NCI-H524 (cell line): ENCODE results near the gene DPYSL4.

ENCODE experiments used
- DNase-seq, 2 experiments: peaks; one replicate each; lab custom pipeline; 2025; lab: John Stamatoyannopoulos, UW

DPYSL4 gene

DNA sequence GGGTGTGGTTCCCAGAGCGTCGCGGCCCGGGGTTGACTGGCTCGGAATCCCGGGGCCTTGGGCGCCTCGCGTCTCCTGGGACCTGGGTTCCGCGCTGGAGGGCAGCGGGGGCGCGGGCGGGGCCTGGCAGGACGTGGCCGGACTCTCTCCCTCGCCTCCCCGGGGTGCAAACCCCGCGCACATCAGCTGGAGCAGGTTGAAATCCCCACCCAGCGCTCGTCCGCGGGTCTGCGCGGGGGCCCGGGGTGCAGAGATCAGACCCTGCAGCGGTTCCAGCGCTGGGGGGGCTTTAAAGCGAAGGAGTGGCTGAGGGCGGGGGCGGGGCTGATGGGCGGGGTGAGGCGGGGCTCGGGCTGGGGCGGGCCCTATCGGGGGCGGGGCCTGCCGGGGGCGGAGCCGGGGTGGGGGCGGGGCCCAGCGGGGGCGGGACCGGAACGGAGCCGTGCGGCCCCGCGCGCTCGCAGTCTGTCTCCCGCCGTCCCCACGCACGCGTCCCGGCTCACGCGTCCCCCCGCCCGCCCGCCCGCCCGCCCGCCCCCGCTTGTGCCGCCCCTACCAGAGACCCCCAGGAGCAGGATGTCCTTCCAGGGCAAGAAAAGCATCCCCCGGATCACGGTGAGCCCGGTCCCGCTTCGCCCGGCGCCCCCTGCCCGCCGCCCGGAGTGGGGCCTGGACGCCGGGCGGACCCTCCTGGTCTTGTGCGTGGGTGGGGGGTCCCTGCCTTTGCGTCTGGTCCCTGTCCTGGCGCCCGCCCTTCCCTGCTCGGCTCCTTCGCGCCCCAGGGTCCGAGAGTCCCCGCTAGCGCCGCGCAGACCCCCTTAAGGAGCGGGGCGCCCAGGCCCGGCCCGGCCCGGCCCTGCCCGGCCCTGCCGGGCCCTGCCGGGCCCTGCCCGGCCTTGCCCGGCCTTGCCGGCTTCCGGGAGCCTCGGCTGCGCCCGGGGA is at the start of gene DPYSL4:
Gene DPYSL4 (plus strand): TSS at position 461 of the 942 bp plus-strand sequence. CDS start 116 bp downstream, at position 577.
- peak in 1 of 2 experiments; percentile 15 for DNase-seq

DNA sequence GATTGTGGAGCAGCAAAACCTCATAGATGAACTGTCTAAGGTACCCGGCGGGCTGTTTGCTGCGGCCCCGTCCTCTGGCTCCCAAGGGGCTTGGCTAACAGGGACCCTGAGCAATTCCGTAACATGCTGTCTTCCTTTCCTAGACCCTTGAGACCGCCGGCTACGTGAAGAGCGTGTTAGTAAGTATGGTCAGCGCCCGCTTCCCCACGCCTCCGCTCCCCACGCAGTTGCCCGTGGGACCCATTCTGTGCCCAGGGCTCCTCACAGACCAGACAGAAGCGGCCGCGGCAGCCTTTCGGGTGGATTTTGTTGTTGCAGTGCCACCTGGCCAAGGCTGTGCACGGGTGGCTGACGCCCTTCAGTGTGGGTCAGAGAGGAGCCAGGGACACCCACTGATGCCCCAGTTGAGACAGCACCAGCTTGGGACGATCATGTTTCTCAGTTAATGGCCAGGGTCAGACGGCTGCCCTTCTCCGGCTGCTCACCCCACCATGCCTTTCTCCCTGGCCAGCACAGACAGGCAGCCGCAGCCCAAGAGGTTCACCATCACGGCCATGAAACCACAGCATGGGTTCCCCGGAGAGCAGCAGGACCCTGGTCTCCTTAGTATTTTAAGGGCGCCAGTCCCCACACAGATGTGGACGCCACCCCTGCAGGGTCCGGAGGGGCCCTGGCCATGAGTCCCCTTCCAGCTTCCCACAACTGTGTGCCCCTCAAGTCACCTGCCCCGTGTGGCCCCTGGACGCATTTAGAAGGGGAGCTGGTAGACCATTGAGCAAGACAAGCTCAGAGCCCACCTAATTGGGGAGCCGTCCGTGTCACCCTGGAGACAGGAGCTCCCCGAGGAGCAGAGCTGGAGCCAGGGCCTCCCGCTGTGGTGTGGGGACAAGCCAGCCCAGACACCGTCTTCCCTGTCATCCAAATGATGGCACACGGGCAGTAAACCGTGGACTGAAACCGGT is 49.4 kb upstream of the DPYSL4 start:
- DNase-seq: no peak

DNA sequence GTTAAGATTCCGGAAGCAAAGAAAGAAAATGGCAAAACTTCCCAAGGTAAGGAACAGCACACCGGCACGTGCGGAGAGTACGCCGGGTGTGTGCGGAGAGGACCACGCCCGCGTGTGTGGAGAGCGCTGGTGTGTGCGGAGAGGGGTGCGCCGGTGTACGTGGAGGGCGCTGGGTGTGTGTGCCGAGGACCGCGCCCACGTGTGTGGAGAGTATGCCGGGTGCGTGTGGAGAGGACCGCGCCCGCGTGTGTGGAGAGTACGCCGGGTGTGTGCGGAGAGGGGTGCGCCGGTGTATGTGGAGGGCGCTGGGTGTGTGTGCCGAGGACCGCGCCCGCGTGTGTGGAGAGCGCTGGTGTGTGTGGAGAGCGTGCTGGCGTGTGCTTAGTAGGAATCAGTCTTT is 48.6 kb upstream of the DPYSL4 start:
- DNase-seq: no peak

DNA sequence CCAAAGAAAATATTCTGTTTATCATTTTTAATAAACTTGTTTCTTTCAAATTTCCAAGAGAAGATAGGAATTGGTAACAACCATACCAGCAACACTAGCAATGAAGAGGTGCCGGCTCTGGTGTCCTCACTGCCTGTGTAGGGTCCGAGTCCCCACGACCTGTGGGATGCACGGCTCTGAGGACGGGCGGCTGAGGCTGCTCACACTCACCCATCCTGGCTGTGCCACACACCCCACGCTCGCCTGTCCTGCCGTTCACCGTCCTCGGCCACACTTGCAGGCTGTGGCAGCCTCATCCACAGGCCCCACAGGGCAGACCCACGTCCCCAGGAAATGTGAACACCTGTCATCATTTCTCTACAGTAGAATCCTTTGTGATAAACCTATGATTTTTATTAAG is 48.2 kb upstream of the DPYSL4 start:
- no peak for DNase-seq

DNA sequence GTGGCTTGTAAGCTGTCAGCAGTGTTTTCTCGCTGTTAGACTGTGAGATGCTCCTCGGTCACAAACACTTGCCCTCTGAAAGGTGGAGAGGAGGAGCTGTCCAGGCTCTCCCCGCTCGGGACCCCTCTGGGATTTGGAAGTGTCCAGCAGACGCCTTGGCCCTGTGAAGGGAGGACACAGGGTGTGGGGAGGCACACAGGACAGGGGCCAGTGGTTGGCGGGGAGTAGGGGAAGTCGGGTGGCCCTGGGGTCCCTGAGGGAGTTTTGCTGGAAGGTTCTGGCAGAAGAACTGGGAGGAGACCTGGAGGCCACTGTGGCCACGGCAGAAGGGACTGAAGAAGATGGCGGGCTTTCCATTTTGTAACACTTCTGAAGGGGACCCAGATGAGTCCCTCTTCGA is 47.2 kb upstream of the DPYSL4 start:
- DNase-seq: no peak

DNA sequence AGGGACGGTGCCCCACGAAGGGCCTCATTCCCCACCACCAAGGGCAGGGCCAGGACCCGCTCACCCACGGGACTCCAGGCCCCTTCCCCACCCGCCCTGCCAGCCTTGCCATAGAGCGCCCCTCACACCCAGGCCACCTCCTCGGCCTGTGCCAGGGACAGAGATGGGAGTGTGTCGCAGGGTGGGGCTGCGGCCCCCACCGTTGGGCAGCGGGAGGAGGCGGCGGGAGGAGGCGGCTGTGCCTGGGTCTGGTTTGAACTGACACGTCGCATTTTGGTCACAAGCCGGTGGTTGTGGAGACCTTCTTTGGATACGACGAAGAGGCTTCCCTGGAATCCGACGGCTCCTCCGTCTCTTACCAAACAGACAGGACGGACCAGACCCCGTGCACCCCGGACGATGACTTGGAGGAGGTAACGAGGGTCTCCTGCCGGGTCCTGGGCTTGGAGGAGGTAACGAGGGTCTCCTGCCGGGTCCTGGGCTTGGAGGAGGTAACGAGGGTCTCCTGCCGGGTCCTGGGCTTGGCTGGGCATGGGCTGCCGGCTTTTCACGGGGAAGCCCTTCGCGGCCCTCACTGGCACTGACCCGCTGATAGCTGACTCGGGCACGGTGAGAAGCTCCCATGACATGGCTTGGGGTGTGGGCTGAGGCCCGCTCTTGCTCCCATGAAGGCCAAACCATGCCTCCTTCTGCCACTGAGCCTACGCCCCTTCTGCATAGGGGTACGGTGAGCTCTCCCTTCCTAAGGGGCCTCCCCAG is 46.4 kb upstream of the DPYSL4 start:
- DNase-seq: no peak

DNA sequence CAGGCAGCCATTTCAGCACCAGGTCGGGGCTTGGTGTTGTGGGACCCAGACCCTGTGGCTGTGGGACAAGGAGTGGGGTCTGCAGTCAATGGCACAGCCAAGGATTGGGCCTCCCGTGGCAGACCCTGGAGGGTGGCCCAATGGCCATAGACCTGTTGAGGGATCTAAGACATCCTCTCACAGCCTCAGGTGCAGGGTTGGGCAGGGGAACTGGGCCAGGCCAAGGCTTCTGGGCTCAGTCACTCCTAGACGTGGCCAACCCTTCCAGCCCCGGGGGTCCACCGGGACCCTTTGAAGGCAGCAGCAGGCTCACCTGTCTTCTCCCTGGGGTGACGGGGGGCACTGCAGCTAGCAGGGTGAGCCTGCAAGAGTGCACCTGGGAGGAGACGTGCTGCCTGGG is 45.7 kb upstream of the DPYSL4 start:
- DNase-seq: no peak

DNA sequence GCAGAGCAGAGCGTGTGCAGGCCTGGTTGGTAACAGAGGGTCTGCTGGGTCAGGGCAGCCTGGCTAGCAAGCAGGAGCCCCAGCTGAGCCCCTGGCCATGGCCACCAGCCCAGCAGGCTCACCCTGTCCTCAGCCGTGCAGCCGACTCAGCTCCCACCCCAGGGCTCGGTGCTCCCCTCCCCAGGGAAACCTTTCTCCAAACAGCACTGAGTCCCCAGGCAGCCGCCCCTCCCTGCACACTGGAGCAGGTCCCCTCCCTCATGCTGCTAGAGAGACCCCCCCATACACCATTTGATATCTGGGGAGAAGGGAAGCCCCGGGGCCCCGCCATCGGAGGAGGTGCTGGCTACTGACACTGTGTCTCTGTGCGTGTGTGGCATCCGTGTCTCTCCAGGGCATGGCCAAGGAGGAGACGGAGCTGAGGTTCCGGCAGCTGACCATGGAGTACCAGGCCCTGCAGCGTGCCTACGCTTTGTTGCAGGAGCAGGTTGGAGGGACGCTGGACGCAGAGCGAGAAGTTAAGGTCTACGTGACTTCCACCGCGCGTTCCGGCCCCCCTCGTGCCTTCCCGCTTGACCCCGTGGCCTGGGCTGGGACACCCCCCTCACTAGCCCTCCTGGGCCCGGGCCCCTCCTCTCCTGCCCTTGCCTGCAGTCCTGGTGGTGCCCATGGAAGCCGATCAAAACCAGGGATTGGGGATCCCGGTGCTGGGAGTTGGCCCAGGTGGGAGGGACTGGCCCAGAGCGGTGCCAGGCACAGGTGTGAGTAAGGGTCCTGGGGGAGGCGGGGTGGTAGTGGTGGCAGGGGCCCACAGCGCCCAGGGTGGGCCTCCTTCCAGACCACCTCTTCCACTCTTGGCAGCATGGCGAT is 45.0 kb upstream of the DPYSL4 start:
- DNase-seq: no peak

DNA sequence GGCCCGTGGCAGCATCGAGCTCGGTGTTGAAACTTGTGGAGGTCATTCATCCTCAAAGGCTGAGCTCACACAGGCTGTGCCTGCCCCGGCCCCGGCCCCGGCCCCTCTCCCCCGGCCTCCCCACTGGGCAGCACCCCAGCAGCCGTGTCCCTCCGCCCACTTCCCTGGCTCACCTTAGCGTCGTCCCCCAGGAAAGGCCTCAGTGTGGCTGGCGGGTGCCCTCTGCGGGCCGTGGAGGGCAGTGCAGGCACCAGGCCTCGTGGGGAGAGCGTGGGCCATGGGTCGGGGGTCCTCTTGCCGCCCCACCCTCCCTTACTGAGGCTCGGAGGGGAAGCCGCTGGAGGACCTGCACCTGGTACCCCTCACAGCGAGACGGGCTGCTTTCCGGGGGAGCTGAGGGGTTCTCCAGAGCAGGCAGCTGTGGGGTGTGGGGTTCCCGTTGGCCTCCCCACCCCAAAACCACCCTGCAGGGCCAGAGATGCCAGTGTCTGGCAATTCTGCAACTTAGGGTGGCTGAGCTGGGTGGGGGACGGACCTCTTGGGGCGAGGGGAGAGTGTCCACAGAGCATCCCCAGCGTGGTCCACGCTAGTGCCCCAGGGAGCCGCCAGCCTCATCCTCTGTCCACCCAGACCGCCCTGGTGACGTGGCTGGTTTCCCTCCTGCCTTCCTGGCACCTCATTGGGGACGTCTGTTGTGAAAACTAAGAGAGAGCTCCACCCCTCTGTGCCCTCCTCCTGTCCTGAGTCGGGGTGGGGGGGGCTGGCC is 44.2 kb upstream of the DPYSL4 start:
- DNase-seq: peak in 1 of 2 experiments; percentile 22

DNA sequence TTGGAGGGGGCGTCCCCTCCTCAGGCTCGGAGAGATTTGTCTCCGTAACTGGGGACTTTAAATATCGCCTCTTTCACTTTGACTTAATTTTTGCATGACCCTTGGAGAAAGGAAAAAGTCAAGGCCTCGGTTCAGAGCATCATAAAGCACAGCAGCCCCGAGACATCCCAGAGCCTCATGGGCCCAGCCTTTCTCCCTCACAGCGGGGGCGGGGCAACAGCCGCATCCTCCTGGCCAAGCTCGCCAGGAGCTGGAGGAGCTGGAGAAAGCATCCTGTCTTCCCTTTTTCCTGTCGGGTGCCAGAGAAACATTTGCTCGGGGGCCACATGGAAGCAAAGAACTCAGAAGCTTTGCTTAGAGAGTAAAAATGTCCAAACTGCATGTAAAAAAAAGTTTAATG is 43.6 kb upstream of the DPYSL4 start:
- no peak for DNase-seq

DNA sequence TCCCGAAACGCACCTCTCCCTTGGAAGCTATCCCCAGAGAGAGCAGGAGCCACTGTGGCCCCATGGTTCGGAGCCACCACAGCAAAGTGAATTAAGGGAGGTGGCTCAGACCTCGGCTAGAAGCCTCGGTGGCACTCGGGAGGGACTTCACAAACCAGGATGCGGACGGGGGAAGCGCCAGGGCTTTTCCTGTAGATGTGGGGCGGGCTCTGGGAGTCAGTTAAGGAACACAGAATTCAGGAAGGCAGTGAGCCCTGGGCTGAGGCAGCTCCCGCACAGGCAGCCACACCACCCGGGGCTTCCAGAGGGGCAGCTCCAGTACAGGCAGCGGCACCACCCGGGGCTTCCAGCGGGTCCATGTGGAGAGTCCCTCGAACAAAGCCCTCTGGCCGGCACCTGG is 42.7 kb upstream of the DPYSL4 start:
- DNase-seq: no peak

DNA sequence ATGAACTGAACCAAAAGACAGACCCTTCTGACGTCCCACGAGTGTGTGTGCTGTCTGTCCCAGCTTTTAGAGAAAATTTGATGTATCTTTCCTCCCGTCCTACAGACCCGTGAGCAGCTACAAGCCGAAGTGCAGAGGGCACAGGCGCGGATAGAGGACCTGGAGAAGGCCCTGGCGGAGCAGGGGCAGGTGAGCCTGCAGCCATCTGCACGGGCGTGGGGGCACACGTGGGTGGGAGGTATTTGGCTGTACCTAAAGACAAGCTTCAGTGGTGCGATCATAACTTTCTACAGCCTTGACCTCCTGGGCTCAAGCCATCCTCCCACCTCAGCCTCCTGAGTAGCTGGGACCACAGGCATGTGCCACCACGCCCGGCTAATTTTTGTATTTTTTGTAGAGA is 41.7 kb upstream of the DPYSL4 start:
- no peak for DNase-seq

DNA sequence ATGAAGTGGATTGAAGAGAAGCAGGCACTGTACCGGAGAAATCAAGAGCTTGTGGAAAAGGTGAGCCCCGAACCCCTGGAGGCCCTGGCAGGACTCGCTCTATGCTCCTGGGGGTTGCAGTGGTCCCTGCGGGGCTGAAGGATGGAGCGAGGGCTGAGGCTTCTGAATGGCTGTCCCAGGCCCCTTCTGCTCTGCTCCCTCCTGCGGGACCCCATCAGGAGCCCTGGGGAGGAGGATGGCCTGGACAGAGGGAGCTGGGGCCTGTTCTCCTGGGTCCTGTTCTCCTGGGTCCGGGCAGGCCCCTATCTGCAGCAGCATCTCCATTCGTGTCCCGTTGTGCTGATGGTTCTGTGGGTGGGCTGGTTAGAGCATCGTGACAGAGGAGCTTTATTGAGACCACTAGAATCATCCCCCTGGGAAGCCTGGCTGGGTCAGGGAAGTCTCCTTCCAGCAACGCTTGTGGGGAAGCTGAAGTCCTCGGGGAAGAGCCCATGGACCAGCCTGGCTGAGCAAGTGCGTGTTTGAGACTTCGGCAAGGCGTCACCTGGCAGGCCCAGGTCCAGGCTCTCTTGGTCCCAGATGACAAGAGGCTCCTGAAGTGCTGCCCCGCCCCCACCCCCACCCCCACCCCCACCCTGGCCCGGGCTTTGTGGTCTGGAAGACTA is 41.1 kb upstream of the DPYSL4 start:
- DNase-seq: no peak

DNA sequence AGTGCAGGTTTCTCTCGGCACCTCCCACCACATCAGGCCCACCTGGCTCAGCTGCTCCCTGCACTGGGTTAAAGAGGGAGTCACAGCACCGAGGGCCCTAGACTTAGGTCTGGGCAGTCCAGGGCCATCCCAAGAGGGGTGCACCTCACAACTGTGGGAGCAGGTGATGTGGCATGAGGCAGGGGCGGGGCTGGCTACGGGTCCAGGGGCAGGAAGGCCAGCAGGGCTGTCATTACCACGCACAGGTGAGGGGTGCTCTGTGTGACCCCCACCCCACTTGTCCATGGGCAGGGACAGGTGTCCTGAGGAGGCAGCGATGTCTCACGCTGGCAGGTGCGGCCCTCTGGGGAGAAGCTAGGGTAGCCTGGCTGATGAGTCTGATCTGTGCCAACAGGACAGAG is 40.5 kb upstream of the DPYSL4 start:
- no peak for DNase-seq

DNA sequence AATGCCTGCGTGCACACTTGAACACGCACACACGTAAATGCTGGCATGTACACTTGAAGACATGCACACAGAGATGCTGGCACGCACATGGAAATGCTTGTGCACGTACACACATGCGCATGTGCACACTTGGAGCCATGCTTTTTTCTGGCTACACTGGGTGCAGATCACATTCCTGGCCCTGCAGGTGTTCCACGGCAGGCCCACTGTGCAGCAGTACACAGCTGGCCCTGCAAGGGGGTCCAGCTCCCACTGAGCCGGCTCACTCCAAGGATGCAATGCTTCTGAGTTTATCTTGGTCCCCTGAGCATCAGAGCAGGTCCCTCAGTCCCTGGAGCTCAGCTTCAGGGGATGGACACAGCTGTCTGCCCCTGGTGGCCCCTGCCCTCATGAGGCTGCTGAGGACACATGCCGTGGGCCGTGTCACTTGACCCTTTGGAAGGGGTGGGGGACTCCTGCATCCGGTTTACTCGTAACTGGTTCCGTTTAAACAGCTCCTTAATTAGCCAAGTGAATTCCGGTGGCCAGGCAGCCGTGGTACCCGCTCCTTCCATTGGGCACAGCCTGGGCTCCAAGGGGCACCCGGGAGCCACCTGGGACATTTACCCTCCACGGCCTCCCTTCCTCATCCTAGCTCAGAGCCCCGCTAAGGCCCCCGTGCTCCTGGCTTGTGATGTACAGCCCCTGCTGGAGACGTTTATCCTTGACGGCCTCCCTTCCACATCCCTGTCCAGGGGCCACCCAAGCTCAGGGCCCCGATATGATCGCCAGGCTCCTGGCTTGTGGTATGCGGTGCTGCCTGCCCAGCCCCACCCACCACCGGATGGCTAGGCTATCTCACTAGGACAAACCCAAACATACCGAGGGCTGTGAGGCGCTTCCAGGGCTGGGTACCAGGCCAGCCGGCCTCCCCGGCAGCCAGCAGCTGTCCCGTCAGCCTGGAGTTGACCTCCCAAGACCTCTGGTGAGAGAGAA is 39.5 kb upstream of the DPYSL4 start:
- DNase-seq: no peak

DNA sequence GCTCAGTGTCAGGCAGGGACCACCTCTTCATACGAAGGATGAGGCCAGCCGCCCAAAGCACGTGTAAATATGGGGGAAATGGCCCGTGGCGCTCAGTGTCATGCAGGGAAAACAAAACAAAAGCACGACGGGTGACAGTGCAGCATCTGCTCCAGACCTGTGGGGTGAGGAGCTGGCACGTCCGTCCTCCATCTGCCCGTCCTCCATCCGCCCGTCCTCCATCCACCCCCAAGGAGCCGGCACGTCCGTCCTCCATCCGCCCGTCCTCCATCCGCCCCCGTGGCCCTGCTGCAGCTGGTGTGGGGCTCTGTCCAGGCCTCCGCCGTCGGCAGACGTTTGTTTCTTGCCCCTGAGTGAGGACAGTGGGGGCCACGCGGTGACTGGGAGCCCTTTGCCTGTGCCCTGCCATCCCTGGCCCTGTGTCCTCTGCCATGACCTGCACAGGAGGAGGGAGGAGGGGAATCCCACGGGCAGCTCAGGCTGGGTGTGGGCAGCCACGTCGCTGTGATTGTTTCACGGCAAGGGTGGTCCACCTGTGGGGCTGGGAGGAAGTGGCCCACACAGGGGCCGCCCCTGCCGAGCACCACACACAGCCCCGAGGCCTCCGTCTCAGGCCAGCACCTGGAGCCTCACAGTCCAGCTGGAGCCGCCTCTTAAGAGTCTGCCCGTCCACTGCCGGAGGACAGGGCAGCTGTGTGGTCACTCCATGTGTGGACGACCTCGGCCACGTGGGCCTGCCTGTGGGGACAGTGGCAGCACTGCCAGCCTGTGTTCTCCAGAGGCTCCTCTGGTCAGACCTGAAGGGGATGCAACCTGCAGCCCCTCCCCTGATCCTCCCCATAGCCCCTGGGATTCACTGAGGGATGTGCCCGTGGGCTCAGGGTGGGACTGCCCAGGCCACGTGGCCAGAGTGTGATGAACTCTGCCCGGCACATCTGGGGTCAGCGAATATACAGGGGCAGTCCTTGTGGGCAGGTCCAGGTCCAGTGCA is 38.2 kb upstream of the DPYSL4 start:
- no peak for DNase-seq

DNA sequence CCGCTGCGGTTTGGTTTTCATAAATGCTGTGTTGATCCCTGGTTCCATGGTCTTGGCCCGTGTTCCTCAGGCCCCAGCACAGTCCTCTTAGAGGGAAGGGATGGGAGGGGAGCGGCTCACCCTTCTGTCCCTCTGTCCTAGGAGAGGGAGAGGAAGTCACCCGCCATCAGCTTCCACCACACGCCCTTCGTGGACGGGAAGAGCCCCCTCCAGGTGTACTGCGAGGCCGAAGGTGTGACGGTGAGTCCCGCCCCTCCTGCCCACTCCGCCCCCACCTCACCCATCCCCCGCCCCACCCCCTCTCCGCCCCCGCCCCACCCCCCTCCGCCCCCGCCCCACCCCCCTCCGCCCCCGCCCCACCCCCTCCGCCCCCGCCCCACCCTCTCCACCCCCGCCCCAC is 37.5 kb upstream of the DPYSL4 start:
- DNase-seq: no peak
